ENCODE measurements around the gene SPOCK1. TPM values are rescaled to one million over a fixed set of nuclear protein-coding genes. Genes with fewer than 3 reads are reported as not detected.

SPOCK1 gene
- total and polyA plus RNA-seq, 5 donors from 2014 or later, result 0.27 TPM; not detected in 4

DNA sequence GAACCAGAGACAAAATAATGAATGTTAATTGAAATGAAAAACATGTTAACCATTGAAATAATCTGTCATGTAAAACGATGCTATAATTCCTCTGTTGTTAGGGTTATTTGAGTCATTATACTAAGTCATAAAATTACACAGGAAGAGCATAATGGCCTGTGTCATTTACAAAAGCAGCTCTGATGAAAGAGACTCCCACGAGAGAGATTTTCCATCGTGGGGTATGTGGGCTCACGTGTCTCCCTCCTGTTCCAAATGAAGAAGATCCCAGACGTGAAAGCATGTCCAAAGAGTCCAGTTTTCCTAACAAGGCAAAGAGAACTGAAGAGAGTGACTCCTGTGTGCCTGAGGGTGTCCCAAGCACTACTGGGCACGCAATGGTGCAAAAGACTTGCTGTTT, 379.8 kb downstream of the SPOCK1 start:
- ATAC-seq (ENCODE audit: low read depth in 2 of 2) (no peak), DNase-seq (no peak)
- Mint-ChIP-seq H3K4me3 (no peak overlapping the region), H3K9me3 (peaks cover 0 to 3% (median 0%) of the 10 kb centered on the region in 7 donors), H3K4me1 (no peaks in the 10 kb centered on the region), H3K27me3 (no peaks in the 10 kb centered on the region), H3K36me3 (no peaks in the 10 kb centered on the region), H3K27ac (no peak overlapping the region)
- Histone ChIP-seq H3K9me3 (ENCODE audit: control insufficient read depth in 2 of 2, low read length in 2 of 2) (no peaks in the 10 kb centered on the region), H3K4me1 (ENCODE audit: control insufficient read depth, insufficient read depth, low read length, poor library complexity, severe bottlenecking) (no peaks in the 10 kb centered on the region), H3K36me3 (ENCODE audit: control insufficient read depth, insufficient read depth, low read length) (no peaks in the 10 kb centered on the region), H3K27me3 (ENCODE audit: control insufficient read depth, insufficient read depth, low read length) (no peaks in the 10 kb centered on the region), H3K4me3 (ENCODE audit: low read depth, low read length) (no peak overlapping the region), H3K27ac (ENCODE audit: insufficient read depth, low read length, poor library complexity, severe bottlenecking) (no peak overlapping the region)

DNA sequence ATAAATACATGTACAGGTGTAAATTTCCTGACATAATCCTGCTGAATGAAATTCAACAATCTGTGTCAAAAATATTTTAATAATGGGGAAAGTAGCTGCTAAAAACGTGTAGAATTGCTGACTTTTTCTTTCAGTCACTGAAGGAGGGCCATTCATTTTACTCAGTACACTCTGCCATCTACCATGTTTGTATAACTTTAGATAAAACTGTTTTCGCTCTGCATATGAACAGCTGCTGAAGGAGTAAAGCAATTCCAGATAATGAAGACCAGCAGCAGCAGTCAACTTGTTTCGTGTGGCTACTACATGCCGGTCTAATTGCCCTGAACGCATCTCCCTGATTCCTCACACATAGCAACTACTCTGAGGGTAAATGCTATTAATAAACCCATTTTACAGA, 380.5 kb downstream of the SPOCK1 start:
- Mint-ChIP-seq H3K36me3 (no peaks in the 10 kb centered on the region), H3K4me1 (no peaks in the 10 kb centered on the region), H3K4me3 (no peak overlapping the region), H3K9me3 (peaks cover 0 to 3% (median 0%) of the 10 kb centered on the region in 7 donors), H3K27me3 (no peaks in the 10 kb centered on the region), H3K27ac (no peak overlapping the region)
- no peaks in the 10 kb centered on the region for H3K27me3 ChIP-seq (ENCODE audit: control insufficient read depth, insufficient read depth, low read length)
- ATAC-seq (ENCODE audit: low read depth in 2 of 2) (no peak), DNase-seq (no peak)
- H3K4me1 ChIP-seq (ENCODE audit: control insufficient read depth, insufficient read depth, low read length, poor library complexity, severe bottlenecking), result no peaks in the 10 kb centered on the region
- no peaks in the 10 kb centered on the region for H3K9me3 ChIP-seq (ENCODE audit: control insufficient read depth in 2 of 2, low read length in 2 of 2)
- no peak overlapping the region for H3K4me3 ChIP-seq (ENCODE audit: low read depth, low read length)
- no peak overlapping the region for H3K27ac ChIP-seq (ENCODE audit: insufficient read depth, low read length, poor library complexity, severe bottlenecking)
- no peaks in the 10 kb centered on the region for H3K36me3 ChIP-seq (ENCODE audit: control insufficient read depth, insufficient read depth, low read length)

DNA sequence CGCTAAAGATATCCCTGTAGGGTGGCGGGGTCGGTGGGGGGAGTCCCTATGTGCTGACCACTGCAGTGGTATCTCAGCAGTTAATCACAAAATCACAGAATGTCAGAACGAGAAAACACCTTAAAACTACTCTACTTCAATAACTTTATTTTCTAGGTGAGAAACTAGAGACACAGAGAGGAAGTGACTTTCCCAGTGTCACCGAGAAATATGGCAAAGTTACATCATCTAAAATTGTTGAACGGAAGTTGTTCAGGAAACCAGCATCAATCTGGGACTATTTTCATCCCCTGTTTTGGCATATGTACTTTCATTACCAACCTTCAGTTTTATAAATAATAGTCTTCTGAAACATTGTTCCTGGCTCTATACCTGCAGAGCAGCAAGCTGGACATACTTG, 384.0 kb downstream of the SPOCK1 start:
- H3K4me1 Mint-ChIP-seq, result no peaks in the 10 kb centered on the region
- H3K36me3 Mint-ChIP-seq, result no peaks in the 10 kb centered on the region
- peaks cover 0 to 5% (median 2%) of the 10 kb centered on the region in 7 donors for H3K9me3 Mint-ChIP-seq
- H3K27me3 ChIP-seq (ENCODE audit: control insufficient read depth, insufficient read depth, low read length), result no peaks in the 10 kb centered on the region
- no peaks in the 10 kb centered on the region for H3K4me1 ChIP-seq (ENCODE audit: control insufficient read depth, insufficient read depth, low read length, poor library complexity, severe bottlenecking)
- H3K9me3 ChIP-seq (ENCODE audit: control insufficient read depth in 2 of 2, low read length in 2 of 2), result no peaks in the 10 kb centered on the region
- no peaks in the 10 kb centered on the region for H3K36me3 ChIP-seq (ENCODE audit: control insufficient read depth, insufficient read depth, low read length)
- H3K4me3 ChIP-seq (ENCODE audit: low read depth, low read length), result no peak overlapping the region
- DNase-seq (no peak), ATAC-seq (ENCODE audit: low read depth in 2 of 2) (no peak)
- H3K27ac Mint-ChIP-seq, result no peak overlapping the region
- H3K27me3 Mint-ChIP-seq, result no peaks in the 10 kb centered on the region
- H3K27ac ChIP-seq (ENCODE audit: insufficient read depth, low read length, poor library complexity, severe bottlenecking), result no peak overlapping the region
- H3K4me3 Mint-ChIP-seq, result no peak overlapping the region

DNA sequence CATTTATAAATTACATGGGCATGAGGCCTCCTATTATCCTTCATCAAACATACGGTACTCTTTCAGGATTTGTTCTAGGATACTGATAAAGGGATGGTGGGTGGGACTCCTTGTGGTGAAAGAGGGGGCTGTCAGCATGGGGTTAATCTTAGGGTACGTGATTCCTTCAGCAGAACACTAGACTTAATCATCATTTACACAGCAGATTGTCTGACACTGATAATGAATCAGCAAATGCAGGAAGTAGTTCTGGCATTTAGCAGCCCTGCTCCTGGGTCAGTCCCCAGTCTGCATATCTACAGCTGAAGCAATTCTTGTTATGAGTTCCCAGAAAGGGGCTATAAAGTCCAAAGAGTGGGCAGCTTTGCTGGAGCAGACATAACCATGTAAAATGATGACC, 384.6 kb downstream of the SPOCK1 start:
- Mint-ChIP-seq H3K36me3 (no peaks in the 10 kb centered on the region), H3K27me3 (no peaks in the 10 kb centered on the region), H3K4me3 (no peak overlapping the region), H3K27ac (no peak overlapping the region), H3K9me3 (peaks cover 0 to 5% (median 3%) of the 10 kb centered on the region in 7 donors), H3K4me1 (no peaks in the 10 kb centered on the region)
- ATAC-seq (ENCODE audit: low read depth in 2 of 2) (no peak), DNase-seq (no peak)
- H3K36me3 ChIP-seq (ENCODE audit: control insufficient read depth, insufficient read depth, low read length), result no peaks in the 10 kb centered on the region
- H3K4me3 ChIP-seq (ENCODE audit: low read depth, low read length), result no peak overlapping the region
- H3K9me3 ChIP-seq (ENCODE audit: control insufficient read depth in 2 of 2, low read length in 2 of 2), result no peaks in the 10 kb centered on the region
- H3K27me3 ChIP-seq (ENCODE audit: control insufficient read depth, insufficient read depth, low read length), result no peaks in the 10 kb centered on the region
- H3K4me1 ChIP-seq (ENCODE audit: control insufficient read depth, insufficient read depth, low read length, poor library complexity, severe bottlenecking), result no peaks in the 10 kb centered on the region
- no peak overlapping the region for H3K27ac ChIP-seq (ENCODE audit: insufficient read depth, low read length, poor library complexity, severe bottlenecking)

DNA sequence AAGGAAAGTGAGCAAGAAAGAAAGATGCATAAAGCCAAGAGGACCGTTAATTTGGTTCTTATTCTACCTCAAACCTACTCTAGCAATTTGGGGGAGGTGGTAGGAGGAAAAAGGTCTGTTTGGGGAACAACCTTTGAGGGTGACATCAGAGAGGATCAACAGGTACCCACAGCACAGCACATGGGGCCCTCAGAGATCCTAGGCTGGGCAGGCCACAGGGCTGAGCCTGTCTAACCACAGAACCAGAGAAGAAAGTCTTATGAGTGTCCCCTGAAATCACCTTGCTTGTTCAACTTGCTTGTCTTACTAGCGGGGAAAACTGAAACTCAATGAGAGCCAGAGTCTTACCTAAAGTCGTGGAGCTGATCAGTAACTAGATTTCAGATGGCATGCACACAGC, 385.2 kb downstream of the SPOCK1 start:
- H3K4me1 ChIP-seq (ENCODE audit: control insufficient read depth, insufficient read depth, low read length, poor library complexity, severe bottlenecking), result no peaks in the 10 kb centered on the region

DNA sequence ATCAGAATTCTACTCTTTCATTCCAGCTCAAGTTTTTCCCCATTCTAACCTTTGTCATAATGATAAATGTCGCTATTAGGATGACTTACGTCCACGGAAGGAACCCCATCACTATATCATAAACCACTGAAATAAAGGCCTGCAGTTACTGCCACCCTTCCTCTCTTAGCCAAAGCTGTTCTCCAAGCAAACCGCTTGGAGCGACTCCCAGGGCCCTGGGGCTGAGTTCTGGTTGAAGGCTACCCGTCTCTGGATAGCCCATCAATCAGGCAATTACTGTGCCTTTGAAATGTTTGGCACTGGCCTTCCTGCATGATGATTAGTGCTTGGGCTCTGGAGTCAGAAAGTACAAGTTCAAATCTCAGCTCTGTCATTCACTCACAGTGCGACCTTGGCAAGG, 386.0 kb downstream of the SPOCK1 start:
- Histone ChIP-seq H3K9me3 (ENCODE audit: control insufficient read depth in 2 of 2, low read length in 2 of 2) (no peaks in the 10 kb centered on the region), H3K4me1 (ENCODE audit: control insufficient read depth, insufficient read depth, low read length, poor library complexity, severe bottlenecking) (no peaks in the 10 kb centered on the region), H3K4me3 (ENCODE audit: low read depth, low read length) (no peak overlapping the region), H3K27me3 (ENCODE audit: control insufficient read depth, insufficient read depth, low read length) (no peaks in the 10 kb centered on the region), H3K27ac (ENCODE audit: insufficient read depth, low read length, poor library complexity, severe bottlenecking) (no peak overlapping the region), H3K36me3 (ENCODE audit: control insufficient read depth, insufficient read depth, low read length) (no peaks in the 10 kb centered on the region)
- H3K9me3 Mint-ChIP-seq, result peaks cover 0 to 5% (median 3%) of the 10 kb centered on the region in 7 donors
- no peak for ATAC-seq (ENCODE audit: low read depth in 2 of 2)
- H3K36me3 Mint-ChIP-seq, result no peaks in the 10 kb centered on the region
- H3K4me3 Mint-ChIP-seq, result no peak overlapping the region
- H3K27me3 Mint-ChIP-seq, result no peaks in the 10 kb centered on the region
- H3K27ac Mint-ChIP-seq, result no peak overlapping the region
- H3K4me1 Mint-ChIP-seq, result no peaks in the 10 kb centered on the region
- DNase-seq, result no peak

More for the DNA sequence above, 385.2 kb downstream of the SPOCK1 start:
- no peak overlapping the region for H3K4me3 ChIP-seq (ENCODE audit: low read depth, low read length)
- no peaks in the 10 kb centered on the region for H3K4me1 Mint-ChIP-seq
- H3K27me3 ChIP-seq (ENCODE audit: control insufficient read depth, insufficient read depth, low read length), result no peaks in the 10 kb centered on the region
- no peak overlapping the region for H3K27ac Mint-ChIP-seq
- H3K4me3 Mint-ChIP-seq, result no peak overlapping the region
- no peaks in the 10 kb centered on the region for H3K9me3 ChIP-seq (ENCODE audit: control insufficient read depth in 2 of 2, low read length in 2 of 2)
- H3K36me3 Mint-ChIP-seq, result no peaks in the 10 kb centered on the region
- H3K27me3 Mint-ChIP-seq, result no peaks in the 10 kb centered on the region
- DNase-seq (no peak), ATAC-seq (ENCODE audit: low read depth in 2 of 2) (no peak)
- H3K27ac ChIP-seq (ENCODE audit: insufficient read depth, low read length, poor library complexity, severe bottlenecking), result no peak overlapping the region
- H3K36me3 ChIP-seq (ENCODE audit: control insufficient read depth, insufficient read depth, low read length), result no peaks in the 10 kb centered on the region
- H3K9me3 Mint-ChIP-seq, result peaks cover 0 to 5% (median 3%) of the 10 kb centered on the region in 7 donors

DNA sequence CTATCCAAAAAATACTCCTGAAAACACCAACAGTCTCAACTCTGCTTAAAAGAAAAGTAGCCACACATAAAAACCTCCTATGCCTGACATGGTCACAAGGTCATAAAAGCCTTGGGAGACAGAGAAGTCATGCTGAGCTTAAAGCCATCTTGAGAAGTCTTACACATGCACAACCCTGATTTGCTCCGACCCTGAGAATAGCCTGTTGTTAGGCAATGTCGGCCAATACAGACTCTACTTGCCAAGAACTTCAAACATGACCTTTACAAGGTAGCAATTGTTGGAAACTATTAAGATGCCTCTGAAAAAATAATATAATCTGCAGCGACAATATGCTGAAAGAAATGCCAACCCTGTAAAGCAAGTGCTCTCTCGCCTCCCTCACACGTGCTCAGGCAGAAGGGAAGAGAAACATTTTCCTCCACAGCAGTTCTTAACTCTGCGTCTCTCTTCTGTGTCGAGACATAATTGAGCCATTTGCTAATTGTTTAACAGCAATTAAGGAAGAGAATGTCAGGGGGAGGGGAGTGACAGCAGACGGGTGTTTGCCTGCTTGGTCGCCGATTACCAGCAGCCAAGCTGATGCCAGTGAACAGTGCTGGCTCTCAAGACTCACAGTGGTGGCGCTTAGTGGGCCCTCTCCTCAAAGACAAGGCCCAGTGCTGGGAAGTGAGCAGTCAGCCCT, 393.6 kb downstream of the SPOCK1 start:
- H3K4me1 Mint-ChIP-seq, result no peaks in the 10 kb centered on the region

DNA sequence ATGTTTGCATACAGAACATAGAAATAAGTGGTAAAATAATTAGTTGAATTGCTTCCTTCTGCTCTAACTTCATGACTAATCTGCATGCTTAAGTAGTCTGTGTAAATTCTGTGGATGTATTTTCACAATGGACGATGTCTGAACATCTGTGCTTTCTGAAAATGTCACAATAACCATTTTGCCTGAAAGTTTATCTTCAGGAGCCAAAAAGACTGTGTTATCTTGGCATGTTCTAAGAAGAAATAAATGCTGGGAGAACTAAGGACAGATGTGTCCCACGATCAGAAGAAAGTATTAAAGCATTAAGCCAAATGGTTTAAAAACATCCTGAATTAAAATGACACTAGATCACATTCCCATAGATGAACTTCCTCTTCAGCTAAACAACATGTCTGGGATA, 397.6 kb downstream of the SPOCK1 start:
- Mint-ChIP-seq H3K4me1 (no peaks in the 10 kb centered on the region), H3K36me3 (no peaks in the 10 kb centered on the region), H3K27ac (no peak overlapping the region), H3K9me3 (peaks cover 0 to 1% (median 0%) of the 10 kb centered on the region in 7 donors), H3K4me3 (no peak overlapping the region), H3K27me3 (peaks cover 11% of the 10 kb centered on the region)
- H3K4me1 ChIP-seq (ENCODE audit: control insufficient read depth, insufficient read depth, low read length, poor library complexity, severe bottlenecking), result no peaks in the 10 kb centered on the region
- no peaks in the 10 kb centered on the region for H3K9me3 ChIP-seq (ENCODE audit: control insufficient read depth in 2 of 2, low read length in 2 of 2)
- no peak overlapping the region for H3K27ac ChIP-seq (ENCODE audit: insufficient read depth, low read length, poor library complexity, severe bottlenecking)
- ATAC-seq (ENCODE audit: low read depth in 2 of 2) (no peak), DNase-seq (no peak)
- H3K36me3 ChIP-seq (ENCODE audit: control insufficient read depth, insufficient read depth, low read length), result no peaks in the 10 kb centered on the region
- H3K27me3 ChIP-seq (ENCODE audit: control insufficient read depth, insufficient read depth, low read length), result no peaks in the 10 kb centered on the region
- H3K4me3 ChIP-seq (ENCODE audit: low read depth, low read length), result no peak overlapping the region

More for the DNA sequence above, 393.6 kb downstream of the SPOCK1 start:
- no peak overlapping the region for H3K4me3 Mint-ChIP-seq
- Histone ChIP-seq H3K4me3 (ENCODE audit: low read depth, low read length) (no peak overlapping the region), H3K4me1 (ENCODE audit: control insufficient read depth, insufficient read depth, low read length, poor library complexity, severe bottlenecking) (no peaks in the 10 kb centered on the region), H3K36me3 (ENCODE audit: control insufficient read depth, insufficient read depth, low read length) (no peaks in the 10 kb centered on the region), H3K9me3 (ENCODE audit: control insufficient read depth in 2 of 2, low read length in 2 of 2) (no peaks in the 10 kb centered on the region), H3K27ac (ENCODE audit: insufficient read depth, low read length, poor library complexity, severe bottlenecking) (no peak overlapping the region), H3K27me3 (ENCODE audit: control insufficient read depth, insufficient read depth, low read length) (no peaks in the 10 kb centered on the region)
- DNase-seq (no peak), ATAC-seq (ENCODE audit: low read depth in 2 of 2) (no peak)
- peaks cover 11% of the 10 kb centered on the region for H3K27me3 Mint-ChIP-seq
- peaks cover 0 to 2% (median 0%) of the 10 kb centered on the region in 7 donors for H3K9me3 Mint-ChIP-seq
- no peaks in the 10 kb centered on the region for H3K36me3 Mint-ChIP-seq
- no peak overlapping the region for H3K27ac Mint-ChIP-seq

All from CD4-positive, CD25-positive, alpha-beta regulatory T cell (primary cell).